Measurements from ENCODE around the gene BDP1.

- TF ChIP-seq POLR2A (IDR thresholded peaks at IDR 0.05; ENCODE audit: low read depth) (no peak), CTCF (IDR thresholded peaks at IDR 0.05) (no peak), POLR2AphosphoS5 (IDR thresholded peaks at IDR 0.05) (no peak), EP300 (IDR thresholded peaks at IDR 0.05) (no peak)
These were observed 5.2 kb downstream of the BDP1 start for GRCh38 chr5:71460693-71461092.

All from esophagus muscularis mucosa (tissue), 4 donors.